Suppressor macrophage treated with lipopolysaccharide for 4 hours (primary cell): ENCODE data around the gene OPCML.

Experiments used
- DNase-seq: peaks from one replicate; pipeline ENCODE4 v3.0.0-alpha.2; 2020

OPCML gene

DNA sequence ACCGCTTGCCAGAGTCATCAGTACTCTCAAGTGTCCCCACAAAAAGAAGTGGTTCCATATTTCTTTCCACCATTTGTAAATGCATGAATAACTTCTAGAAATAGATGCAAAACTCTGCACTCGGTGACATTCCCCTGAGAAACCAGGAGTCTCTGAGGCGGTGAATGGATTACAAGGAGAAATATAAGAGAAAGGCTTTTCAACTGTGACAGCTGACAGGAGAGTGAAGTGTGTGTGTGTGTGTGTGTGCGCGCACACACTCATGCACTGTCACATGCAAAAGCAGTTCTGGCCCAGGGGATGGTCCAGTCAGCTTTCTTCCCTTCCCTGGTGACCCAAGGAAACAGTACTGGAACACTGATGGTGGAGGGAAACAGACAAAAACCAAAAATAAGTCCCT is 710.0 kb downstream of the OPCML start:
- no peak for DNase-seq

DNA sequence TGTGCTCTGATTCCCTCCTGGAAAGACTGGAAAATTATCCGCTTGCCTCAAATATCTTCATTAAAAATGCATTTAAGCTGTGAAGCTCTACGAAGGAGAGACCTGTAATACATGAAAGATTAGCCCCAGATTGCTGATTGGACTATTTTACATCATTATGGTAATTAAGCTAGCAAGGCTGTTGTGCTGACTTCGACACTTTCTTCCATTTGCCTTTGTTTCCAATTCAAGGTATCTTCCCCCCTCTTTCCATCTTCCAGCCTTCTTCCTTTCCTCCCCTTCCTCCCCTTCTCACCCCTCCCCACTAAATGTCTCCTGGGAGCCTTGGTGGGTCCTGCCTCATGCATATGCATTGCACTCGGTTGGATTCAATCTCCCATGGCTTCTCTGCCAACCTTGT is 710.8 kb downstream of the OPCML start:
- no peak for DNase-seq

GRCh38 chr11:132821014-132821413 is 711.3 kb downstream of the OPCML start:
- DNase-seq = no peak

- no peak for DNase-seq
Observed at GRCh38 chr11:132818951-132819350, 713.4 kb downstream of the OPCML start.

- no peak for DNase-seq
Observed at GRCh38 chr11:132817387-132817786, 714.9 kb downstream of the OPCML start.

DNA sequence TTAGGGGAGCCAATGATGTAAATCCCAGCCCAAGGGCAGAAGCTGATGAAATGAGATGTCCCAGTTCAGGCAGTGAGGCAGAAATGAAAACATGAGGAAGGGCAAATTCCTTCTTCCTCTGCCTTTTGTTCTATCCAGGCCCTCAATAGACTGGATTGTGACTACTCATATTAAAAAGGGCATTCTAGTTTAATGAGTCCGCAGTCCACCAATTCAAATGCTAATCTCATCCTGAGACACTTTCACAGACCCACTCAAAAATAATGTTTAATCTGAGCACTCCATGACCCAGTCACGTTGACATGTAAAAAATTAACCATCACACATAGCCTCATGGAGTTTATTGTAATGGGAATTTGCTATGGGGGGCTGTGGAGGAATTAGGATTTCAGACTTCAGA is 717.9 kb downstream of the OPCML start:
- DNase-seq = no peak

DNA sequence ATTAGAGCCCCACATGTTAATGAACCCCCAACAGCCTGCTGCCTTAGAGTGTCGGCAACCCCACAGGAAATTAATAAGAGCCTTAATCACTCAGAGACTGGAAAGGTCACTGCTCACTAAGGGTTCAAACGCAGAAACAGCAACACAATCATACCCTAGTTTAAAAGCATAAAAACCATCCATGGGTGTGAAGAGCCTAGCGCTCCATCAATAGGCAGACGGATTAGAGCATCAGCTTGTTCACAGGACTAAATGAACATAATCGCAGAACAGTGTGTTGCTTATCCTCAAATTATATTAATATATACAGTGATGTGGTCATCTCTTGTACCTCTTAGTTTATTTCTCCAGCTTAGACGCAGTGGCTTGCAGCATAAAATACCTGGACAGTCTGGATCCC is 720.7 kb downstream of the OPCML start:
- no peak for DNase-seq

- DNase-seq = no peak
Observed at GRCh38 chr11:132809070-132809469, 723.2 kb downstream of the OPCML start.

DNA sequence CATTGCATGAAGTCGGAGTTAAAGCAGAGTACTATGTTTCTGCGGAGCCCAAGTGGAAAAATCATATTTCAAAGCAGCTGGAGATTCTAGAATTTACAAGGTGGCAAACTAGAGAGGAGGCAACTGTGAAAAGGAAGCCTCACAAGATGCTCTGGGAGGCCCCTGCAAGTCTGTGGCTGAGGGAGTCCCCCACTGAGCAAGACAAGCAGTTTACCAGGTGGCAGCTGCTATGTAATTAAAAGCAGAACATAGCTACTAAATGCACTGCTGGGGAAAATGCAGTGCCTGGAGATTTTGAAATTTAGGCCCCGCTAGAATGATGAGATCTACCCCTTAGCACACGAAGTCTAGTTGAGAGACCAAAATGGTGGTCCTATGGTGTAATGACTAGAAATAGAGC is 728.0 kb downstream of the OPCML start:
- no peak for DNase-seq

GRCh38 chr11:132803436-132803835 is 728.9 kb downstream of the OPCML start:
- DNase-seq = no peak

DNA sequence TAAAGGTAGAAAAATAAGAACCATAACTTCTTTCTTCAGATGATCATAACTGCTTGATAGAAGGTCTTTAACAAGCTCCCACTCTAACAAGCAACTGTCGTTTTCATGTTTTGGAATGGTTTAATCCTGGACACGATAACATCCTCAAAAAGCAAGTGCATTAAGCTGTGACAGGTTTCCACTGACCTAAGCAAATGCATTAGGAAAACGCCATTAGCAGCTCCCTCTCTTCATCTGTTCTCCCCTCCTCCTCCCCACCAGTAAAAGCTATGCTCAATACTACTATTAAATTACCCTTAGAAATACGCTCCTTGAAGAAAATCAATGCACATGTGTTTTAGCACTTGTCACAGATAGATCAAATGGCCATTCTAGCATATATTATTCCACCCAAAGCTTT is 729.4 kb downstream of the OPCML start:
- DNase-seq = no peak

DNA sequence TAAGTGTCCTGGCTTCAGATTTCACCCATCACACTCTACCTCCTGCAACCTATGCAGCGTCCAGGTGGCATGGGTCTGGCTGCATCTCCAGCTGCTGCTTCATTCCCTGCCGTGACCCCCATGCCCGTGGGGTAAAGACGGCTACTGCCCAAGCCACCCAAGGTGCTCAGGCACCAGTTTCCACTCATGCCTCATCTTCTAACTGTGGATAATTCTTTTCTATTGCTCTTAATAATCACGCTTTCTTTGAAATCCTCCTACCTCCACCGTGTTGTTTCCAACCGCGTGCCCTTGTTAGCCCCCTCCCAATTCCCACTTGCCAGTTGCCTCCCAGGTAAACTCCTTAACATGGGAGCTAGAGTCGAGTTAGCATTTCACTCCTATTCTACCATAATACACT is 738.5 kb downstream of the OPCML start:
- no peak for DNase-seq

GRCh38 chr11:132792341-132793140 is 739.8 kb downstream of the OPCML start:
- DNase-seq = no peak

DNA sequence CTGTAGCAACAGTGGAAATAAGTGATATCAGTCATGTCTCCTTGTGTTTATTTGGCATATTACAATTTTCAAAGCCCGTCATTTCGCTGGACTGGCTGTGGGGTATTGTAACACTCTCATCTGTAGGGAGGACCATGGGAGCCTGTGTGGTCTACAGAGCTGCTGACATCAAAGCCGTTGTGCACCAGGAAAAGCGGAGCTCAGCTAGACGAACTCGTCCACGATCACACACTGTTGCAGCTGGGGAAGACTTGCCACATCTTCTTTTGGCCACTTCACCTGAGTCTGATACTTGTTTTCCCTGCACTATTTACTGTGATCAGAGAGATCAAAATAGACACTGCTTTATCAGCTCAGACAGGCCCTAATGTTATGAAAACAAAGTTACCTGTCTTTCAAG is 741.3 kb downstream of the OPCML start:
- no peak for DNase-seq

- no peak for DNase-seq
Observed at GRCh38 chr11:132790466-132790865, 741.8 kb downstream of the OPCML start.

GRCh38 chr11:132788816-132789325 is 743.4 kb downstream of the OPCML start:
- DNase-seq = no peak

- no peak for DNase-seq
Observed at GRCh38 chr11:132785878-132786277, 746.4 kb downstream of the OPCML start.

GRCh38 chr11:132784441-132784840 is 747.9 kb downstream of the OPCML start:
- DNase-seq = no peak

DNA sequence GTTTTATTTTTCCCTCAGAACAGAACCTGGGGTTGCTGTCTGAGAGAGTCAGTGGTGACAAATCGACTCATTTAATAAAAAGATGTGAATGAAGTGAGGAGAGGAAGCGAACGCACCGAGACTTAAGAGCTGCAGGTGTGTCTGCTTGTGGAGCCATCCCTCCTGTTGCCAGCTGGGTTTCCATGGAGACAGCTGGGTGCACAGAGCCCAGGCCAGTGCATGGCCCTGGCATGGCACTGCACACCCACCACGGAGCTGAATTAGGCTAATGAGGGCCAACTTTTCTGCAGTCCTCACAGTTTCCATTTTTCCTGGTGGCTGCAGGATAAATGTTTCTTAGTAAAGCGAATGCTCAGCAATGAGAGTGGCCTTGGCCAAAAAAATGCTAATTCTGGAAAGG is 750.2 kb downstream of the OPCML start:
- DNase-seq = no peak

GRCh38 chr11:132780046-132780445 is 752.3 kb downstream of the OPCML start:
- DNase-seq = no peak

DNA sequence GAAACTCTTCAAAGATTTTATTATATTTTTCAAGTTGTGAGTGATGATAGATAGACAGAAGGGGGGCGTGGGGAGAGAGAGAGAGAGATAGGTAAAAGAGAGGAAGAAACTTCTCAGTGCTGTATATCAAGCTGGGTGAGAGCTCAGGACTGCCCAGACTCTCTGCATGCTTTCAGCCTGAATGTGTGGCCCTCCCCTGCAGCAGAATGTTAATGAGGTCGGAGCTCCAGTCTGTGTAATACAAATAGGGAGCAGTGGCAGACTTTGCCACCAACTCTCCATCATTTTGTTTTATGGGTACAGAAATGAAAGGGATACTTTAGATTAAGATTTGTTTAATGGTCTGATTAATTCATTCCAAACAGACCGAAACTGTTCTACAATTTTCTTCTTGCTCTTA is 752.8 kb downstream of the OPCML start:
- DNase-seq = no peak

DNA sequence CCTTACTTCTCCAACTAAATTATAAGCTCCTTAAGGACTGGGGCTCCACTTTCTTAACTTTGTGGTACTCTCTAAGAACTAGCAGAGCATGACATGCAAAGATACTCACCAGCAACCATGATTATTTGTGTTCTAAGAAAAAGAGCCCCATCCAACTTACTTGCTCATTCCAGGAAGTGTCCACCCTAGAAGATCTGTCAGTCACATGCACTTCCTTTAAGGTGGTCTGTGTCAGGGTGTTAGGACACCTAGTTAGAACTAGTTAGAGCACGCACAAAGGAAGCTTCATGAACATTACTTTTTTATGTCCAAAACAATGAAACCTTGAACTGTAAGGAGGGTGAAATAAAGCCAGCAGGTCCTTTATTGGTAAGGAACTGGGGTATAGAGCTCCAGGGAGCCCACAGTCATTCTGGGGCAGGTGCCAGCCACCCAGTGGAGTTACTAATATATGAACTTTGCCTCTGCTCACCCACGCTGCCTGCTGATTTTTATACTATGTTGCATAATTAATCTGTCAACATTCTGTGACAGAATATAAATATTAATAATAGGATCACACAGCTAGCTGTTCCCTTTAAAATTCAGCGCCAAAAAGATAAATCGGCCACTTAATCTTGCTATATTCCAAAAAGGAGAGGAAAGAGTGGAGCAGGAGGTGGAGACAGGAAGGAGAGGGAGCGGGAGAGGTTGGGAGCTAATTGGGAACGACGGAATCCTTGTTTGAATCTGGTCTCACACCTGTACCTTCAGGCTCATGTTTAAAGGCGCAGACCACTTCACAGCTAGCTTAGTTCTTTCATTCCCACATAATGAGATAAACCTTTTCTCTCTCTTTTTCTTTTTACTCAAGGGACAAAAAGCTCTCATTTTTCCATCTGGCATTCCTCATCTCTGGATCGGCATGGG is 755.0 kb downstream of the OPCML start:
- no peak for DNase-seq

GRCh38 chr11:132773751-132774150 is 758.5 kb downstream of the OPCML start:
- no peak for DNase-seq
